ENCODE measurements around the gene LSM5.

The LSM5 gene

DNA sequence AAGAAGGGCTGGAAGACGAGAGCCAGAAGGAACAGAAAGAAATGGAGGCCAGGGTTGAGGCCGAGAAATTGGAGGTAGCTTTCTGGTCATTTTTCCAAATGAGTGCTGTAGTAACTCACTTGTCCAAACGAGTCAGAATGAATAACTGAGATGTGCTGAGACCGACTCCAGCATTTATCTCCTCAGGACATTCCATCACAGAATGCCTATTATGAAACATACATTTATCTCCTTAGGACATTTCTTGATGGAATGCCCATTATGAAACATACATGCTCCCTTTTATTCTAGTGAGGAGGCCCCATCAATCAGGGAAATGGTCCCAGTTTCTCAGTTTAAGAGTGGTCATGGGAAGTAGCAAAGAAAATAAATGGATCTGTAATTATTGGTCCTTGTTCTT lies 21.6 kb upstream of the LSM5 start:
- Histone ChIP-seq H3K4me1 (ENCODE audit: control extremely low read depth in 1 of 4, control insufficient read depth in 4 of 4, insufficient read depth in 4 of 4, low read length in 3 of 4) (no peaks in the 10 kb centered on the region), H3K9me3 (ENCODE audit: control extremely low read depth in 1 of 5, control insufficient read depth in 4 of 5, insufficient read depth in 2 of 5, low read depth in 1 of 5, low read length in 4 of 5) (peaks cover 0 to 10% (median 2%) of the 10 kb centered on the region in 5 experiments), H3K27ac (ENCODE audit: insufficient read depth in 1 of 2, low read depth in 1 of 2, low read length in 2 of 2, poor library complexity in 1 of 2, severe bottlenecking in 2 of 2) (no peak overlapping the region), H3K27me3 (replicated peaks in 2 of 5; ENCODE audit: control insufficient read depth in 4 of 5, insufficient read depth in 5 of 5, low read length in 4 of 5) (no peaks in the 10 kb centered on the region), H3K4me3 (ENCODE audit: control insufficient read depth in 1 of 7, extremely low read depth in 1 of 7, insufficient read depth in 4 of 7, low read depth in 2 of 7, low read length in 6 of 7) (no peak overlapping the region), H3K36me3 (ENCODE audit: control insufficient read depth in 4 of 4, insufficient read depth in 4 of 4, low read length in 3 of 4) (peaks cover 5 to 32% (median 18%) of the 10 kb centered on the region in 4 experiments)
- no peak for DNase-seq
- POLR2A ChIA-PET, result interaction anchor here (0.6 kb wide), 1 partner anchor 10 kb away, joined by 7 read pairs; no protein-coding TSS in a partner anchor
- 96% methylated on average over 4 of the region's 4 CpGs for WGBS (ENCODE audit: insufficient coverage)
- CTCF ChIA-PET, result no interaction called here

DNA sequence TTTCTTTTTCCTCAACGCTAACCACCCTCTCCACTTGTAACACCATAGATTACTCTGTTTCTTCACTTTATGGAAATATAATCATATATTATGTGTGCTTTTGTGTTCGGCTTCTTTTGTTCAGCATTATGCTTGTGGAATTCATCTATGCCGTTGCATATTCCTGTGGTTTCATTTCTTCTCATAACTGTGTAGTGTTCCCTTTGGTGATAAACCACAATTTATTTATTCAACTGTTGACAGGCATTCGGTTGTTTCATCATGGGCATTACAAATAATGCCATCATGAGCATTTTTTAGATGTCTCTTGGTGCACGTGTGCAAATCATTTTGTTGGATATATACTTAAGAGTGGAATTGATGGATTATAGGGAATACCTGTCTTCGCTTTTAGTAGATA lies 17.2 kb upstream of the LSM5 start:
- ChIA-PET POLR2A (no interaction called here), CTCF (interaction anchor here (1.6 kb wide), 1 partner anchor 12 kb away, joined by 3 read pairs; the partner anchor contains the start of gene AVL9)
- Histone ChIP-seq H3K4me1 (ENCODE audit: control extremely low read depth in 1 of 4, control insufficient read depth in 4 of 4, insufficient read depth in 4 of 4, low read length in 3 of 4) (peaks cover 0 to 1% (median 0%) of the 10 kb centered on the region in 4 experiments), H3K27me3 (replicated peaks in 2 of 5; ENCODE audit: control insufficient read depth in 4 of 5, insufficient read depth in 5 of 5, low read length in 4 of 5) (no peaks in the 10 kb centered on the region), H3K4me3 (ENCODE audit: control insufficient read depth in 1 of 7, extremely low read depth in 1 of 7, insufficient read depth in 4 of 7, low read depth in 2 of 7, low read length in 6 of 7) (no peak overlapping the region), H3K27ac (ENCODE audit: insufficient read depth in 1 of 2, low read depth in 1 of 2, low read length in 2 of 2, poor library complexity in 1 of 2, severe bottlenecking in 2 of 2) (no peak overlapping the region), H3K9me3 (ENCODE audit: control extremely low read depth in 1 of 5, control insufficient read depth in 4 of 5, insufficient read depth in 2 of 5, low read depth in 1 of 5, low read length in 4 of 5) (peaks cover 0 to 3% (median 0%) of the 10 kb centered on the region in 5 experiments), H3K36me3 (ENCODE audit: control insufficient read depth in 4 of 4, insufficient read depth in 4 of 4, low read length in 3 of 4) (peaks cover 0 to 18% (median 3%) of the 10 kb centered on the region in 4 experiments)
- 100% methylated on average over 2 of the region's 6 CpGs for WGBS (ENCODE audit: insufficient coverage)
- no peak for DNase-seq

DNA sequence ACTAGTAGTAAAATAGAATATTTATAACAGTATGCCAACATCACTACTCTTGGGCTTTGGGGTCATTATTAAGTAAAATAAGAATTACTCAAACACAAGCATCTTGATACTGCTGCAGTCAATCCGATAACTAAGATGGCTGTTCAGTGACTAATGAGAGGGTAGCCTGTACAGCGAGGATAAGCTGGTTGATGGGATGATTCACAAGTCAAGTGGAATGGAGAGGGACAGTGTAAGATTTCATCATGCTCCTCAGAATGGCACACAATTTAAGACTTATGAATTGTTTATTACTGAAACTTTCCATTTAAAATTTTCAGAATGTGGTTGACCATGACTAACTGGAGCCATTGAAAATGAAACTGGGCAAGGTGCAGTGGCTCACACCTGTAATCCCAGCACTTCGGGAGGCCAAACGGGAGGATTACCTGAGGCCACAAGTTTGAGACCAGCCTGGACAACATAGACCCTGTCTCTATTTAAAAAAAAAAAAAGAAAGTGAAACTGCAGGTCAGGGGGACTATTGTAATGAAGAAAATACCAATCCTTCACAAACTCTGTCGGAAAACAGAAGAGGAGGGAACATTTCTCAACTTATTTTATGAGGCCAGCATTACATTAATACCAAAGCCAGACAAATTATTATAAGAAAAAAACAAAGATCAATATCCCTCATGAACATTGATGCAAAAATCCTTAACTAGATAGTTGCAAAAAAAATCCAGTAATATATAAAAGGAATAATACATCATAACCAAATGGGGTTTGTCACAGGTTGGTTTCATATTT lies 16.3 kb upstream of the LSM5 start:
- no peak overlapping the region for H3K4me3 ChIP-seq (ENCODE audit: control insufficient read depth in 1 of 7, extremely low read depth in 1 of 7, insufficient read depth in 4 of 7, low read depth in 2 of 7, low read length in 6 of 7)
- H3K27me3 ChIP-seq (replicated peaks in 2 of 5; ENCODE audit: control insufficient read depth in 4 of 5, insufficient read depth in 5 of 5, low read length in 4 of 5), result no peaks in the 10 kb centered on the region
- DNase-seq, result peak in 1 of 3 donors; percentile 41
- H3K36me3 ChIP-seq (ENCODE audit: control insufficient read depth in 4 of 4, insufficient read depth in 4 of 4, low read length in 3 of 4), result peaks cover under 1 to 18% (median 3%) of the 10 kb centered on the region in 4 experiments
- H3K27ac ChIP-seq (ENCODE audit: insufficient read depth in 1 of 2, low read depth in 1 of 2, low read length in 2 of 2, poor library complexity in 1 of 2, severe bottlenecking in 2 of 2), result peak overlapping the region in 1 of 2 experiments; percentile 61
- peaks cover 0 to 3% (median 0%) of the 10 kb centered on the region in 5 experiments for H3K9me3 ChIP-seq (ENCODE audit: control extremely low read depth in 1 of 5, control insufficient read depth in 4 of 5, insufficient read depth in 2 of 5, low read depth in 1 of 5, low read length in 4 of 5)
- peaks cover 0 to 4% (median 2%) of the 10 kb centered on the region in 4 experiments for H3K4me1 ChIP-seq (ENCODE audit: control extremely low read depth in 1 of 4, control insufficient read depth in 4 of 4, insufficient read depth in 4 of 4, low read length in 3 of 4)
- 100% methylated on average over 2 of the region's 5 CpGs for WGBS (ENCODE audit: insufficient coverage)
- ChIA-PET CTCF (interaction anchor here (1.6 kb wide), 1 partner anchor 11 kb away, joined by 3 read pairs; the partner anchor contains the start of gene AVL9), POLR2A (interaction anchor here (0.7 kb wide), 1 partner anchor 11 kb away, joined by 3 read pairs; the partner anchor contains the start of gene AVL9)

DNA sequence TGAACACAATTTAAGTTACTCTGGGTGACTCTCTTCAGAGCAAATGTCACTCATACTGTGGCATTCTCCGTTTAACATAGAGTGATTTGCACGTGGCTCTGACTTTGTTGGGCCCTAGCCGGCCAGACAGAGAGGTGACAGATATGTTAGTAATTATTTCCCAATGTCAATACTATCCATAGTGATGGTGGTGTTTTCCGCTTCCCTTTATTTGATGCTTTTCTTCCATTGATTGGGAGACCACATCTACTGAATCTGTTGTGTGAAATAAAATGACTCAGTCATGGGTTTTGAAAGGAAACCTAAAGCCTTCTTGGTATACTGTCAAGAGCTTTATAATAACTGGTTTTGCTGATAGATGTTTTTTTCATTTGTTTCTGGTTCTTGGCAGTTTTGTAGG lies 12.5 kb upstream of the LSM5 start:
- Histone ChIP-seq H3K27ac (ENCODE audit: insufficient read depth in 1 of 2, low read depth in 1 of 2, low read length in 2 of 2, poor library complexity in 1 of 2, severe bottlenecking in 2 of 2) (no peak overlapping the region), H3K4me3 (ENCODE audit: control insufficient read depth in 1 of 7, extremely low read depth in 1 of 7, insufficient read depth in 4 of 7, low read depth in 2 of 7, low read length in 6 of 7) (no peak overlapping the region), H3K36me3 (ENCODE audit: control insufficient read depth in 4 of 4, insufficient read depth in 4 of 4, low read length in 3 of 4) (peaks cover 2 to 8% (median 3%) of the 10 kb centered on the region in 4 experiments), H3K4me1 (ENCODE audit: control extremely low read depth in 1 of 4, control insufficient read depth in 4 of 4, insufficient read depth in 4 of 4, low read length in 3 of 4) (peaks cover 0 to 12% (median 7%) of the 10 kb centered on the region in 4 experiments), H3K9me3 (ENCODE audit: control extremely low read depth in 1 of 5, control insufficient read depth in 4 of 5, insufficient read depth in 2 of 5, low read depth in 1 of 5, low read length in 4 of 5) (no peaks in the 10 kb centered on the region), H3K27me3 (replicated peaks in 2 of 5; ENCODE audit: control insufficient read depth in 4 of 5, insufficient read depth in 5 of 5, low read length in 4 of 5) (no peaks in the 10 kb centered on the region)
- CTCF ChIA-PET, result interaction anchor here (0.6 to 0.8 kb wide), 2 partner anchors 20 to 27 kb away, joined by 3 read pairs; no protein-coding TSS in a partner anchor
- POLR2A ChIA-PET, result no interaction called here
- DNase-seq, result no peak
- no CpG with 5 or more reads among the region's 4 CpGs for WGBS (ENCODE audit: insufficient coverage)

DNA sequence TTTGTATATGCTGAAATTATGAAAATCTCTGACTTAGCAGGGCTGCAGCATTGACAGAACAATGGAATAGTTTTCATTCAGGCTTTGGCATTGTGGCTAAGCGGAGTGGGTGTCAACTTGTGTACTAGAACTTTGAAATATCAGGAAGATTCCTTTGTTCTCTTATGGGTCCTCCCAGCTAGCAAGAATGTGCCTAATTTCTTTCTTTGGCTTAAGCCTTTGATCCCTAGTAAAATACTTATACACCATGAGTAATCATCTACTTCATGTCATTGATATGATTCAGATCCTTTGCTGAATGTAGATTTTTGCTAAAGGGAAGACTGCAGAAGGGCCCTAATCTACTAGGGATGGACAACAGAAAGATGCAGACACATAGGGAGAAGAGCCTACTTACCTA lies 11.3 kb upstream of the LSM5 start:
- Histone ChIP-seq H3K9me3 (ENCODE audit: control extremely low read depth in 1 of 5, control insufficient read depth in 4 of 5, insufficient read depth in 2 of 5, low read depth in 1 of 5, low read length in 4 of 5) (no peaks in the 10 kb centered on the region), H3K4me1 (ENCODE audit: control extremely low read depth in 1 of 4, control insufficient read depth in 4 of 4, insufficient read depth in 4 of 4, low read length in 3 of 4) (peaks cover 4 to 22% (median 12%) of the 10 kb centered on the region in 4 experiments), H3K27ac (ENCODE audit: insufficient read depth in 1 of 2, low read depth in 1 of 2, low read length in 2 of 2, poor library complexity in 1 of 2, severe bottlenecking in 2 of 2) (peak overlapping the region in 1 of 2 experiments; percentile 6), H3K27me3 (replicated peaks in 2 of 5; ENCODE audit: control insufficient read depth in 4 of 5, insufficient read depth in 5 of 5, low read length in 4 of 5) (no peaks in the 10 kb centered on the region), H3K36me3 (ENCODE audit: control insufficient read depth in 4 of 4, insufficient read depth in 4 of 4, low read length in 3 of 4) (peaks cover 0 to 3% (median 2%) of the 10 kb centered on the region in 4 experiments), H3K4me3 (ENCODE audit: control insufficient read depth in 1 of 7, extremely low read depth in 1 of 7, insufficient read depth in 4 of 7, low read depth in 2 of 7, low read length in 6 of 7) (no peak overlapping the region)
- DNase-seq, result no peak
- POLR2A ChIA-PET, result interaction anchor here (0.7 kb wide), 1 partner anchor 10 kb away, joined by 7 read pairs; no protein-coding TSS in a partner anchor
- WGBS (ENCODE audit: insufficient coverage), result 100% methylated on average over 1 of the region's 1 CpG
- CTCF ChIA-PET, result interaction anchor here (1.4 kb wide), 1 partner anchor 14 kb away, joined by 4 read pairs; no protein-coding TSS in a partner anchor

DNA sequence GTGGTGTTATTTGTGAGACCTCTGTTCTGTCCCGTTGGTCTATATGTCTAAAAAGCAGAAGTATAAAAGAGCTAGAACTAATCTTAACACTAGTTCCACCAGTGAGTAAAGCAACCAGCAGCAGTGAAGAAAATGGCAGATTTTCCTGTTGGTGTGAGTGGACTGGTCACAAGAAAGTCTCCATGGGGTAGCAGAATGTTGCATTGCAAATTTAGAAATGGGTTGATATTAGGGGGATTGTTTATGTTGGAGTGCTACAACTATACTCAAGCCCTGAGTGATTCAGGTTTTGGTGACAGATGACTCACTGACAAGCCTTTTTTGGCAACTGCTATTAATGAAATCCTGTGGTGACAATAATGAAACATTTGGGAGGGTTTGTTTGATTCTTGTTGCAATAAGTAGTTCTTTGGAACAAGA lies 10.8 kb upstream of the LSM5 start:
- H3K9me3 ChIP-seq (ENCODE audit: control extremely low read depth in 1 of 5, control insufficient read depth in 4 of 5, insufficient read depth in 2 of 5, low read depth in 1 of 5, low read length in 4 of 5), result no peaks in the 10 kb centered on the region
- H3K36me3 ChIP-seq (ENCODE audit: control insufficient read depth in 4 of 4, insufficient read depth in 4 of 4, low read length in 3 of 4), result peaks cover 0 to 3% (median 1%) of the 10 kb centered on the region in 4 experiments
- CTCF ChIA-PET, result interaction anchor here (1.0 to 1.4 kb wide), 2 partner anchors 10 to 14 kb away, joined by 3 to 4 read pairs; no protein-coding TSS in a partner anchor
- peak overlapping the region in 1 of 2 experiments; percentile 6 for H3K27ac ChIP-seq (ENCODE audit: insufficient read depth in 1 of 2, low read depth in 1 of 2, low read length in 2 of 2, poor library complexity in 1 of 2, severe bottlenecking in 2 of 2)
- peak overlapping the region in 1 of 7 experiments; percentile 26 for H3K4me3 ChIP-seq (ENCODE audit: control insufficient read depth in 1 of 7, extremely low read depth in 1 of 7, insufficient read depth in 4 of 7, low read depth in 2 of 7, low read length in 6 of 7)
- 0% methylated on average over 1 of the region's 1 CpG for WGBS (ENCODE audit: insufficient coverage)
- POLR2A ChIA-PET, result no interaction called here
- H3K4me1 ChIP-seq (ENCODE audit: control extremely low read depth in 1 of 4, control insufficient read depth in 4 of 4, insufficient read depth in 4 of 4, low read length in 3 of 4), result peaks cover 4 to 23% (median 16%) of the 10 kb centered on the region in 4 experiments
- no peaks in the 10 kb centered on the region for H3K27me3 ChIP-seq (replicated peaks in 2 of 5; ENCODE audit: control insufficient read depth in 4 of 5, insufficient read depth in 5 of 5, low read length in 4 of 5)
- DNase-seq, result peak; percentile 37 to 86 (median 77)
